PC-9 (cell line): ENCODE results near the gene FRRS1. TPM values are rescaled to one million over a fixed set of nuclear protein-coding genes. Genes with fewer than 3 reads are reported as not detected.

ENCODE experiments used
- BruUV-seq: library from RNA; stranded (reverse); fragments of 400-500 nt; replicated peaks from 2 replicates; lab custom pipeline; 2021; lab: Mats Ljungman, UMichigan
- CTCF ChIA-PET: fragments of 300-600 bp; sonication (Branson Sonifier 250); formaldehyde crosslinking; loops from one replicate; lab custom pipeline; 2022; ENCODE audit warnings: antibody characterized with exemption; lab: Charles Lee
- POLR2A ChIA-PET: fragments of 300-600 bp; sonication (Branson Sonifier 250); formaldehyde crosslinking; loops from one replicate; lab custom pipeline; 2022; ENCODE audit warnings: antibody characterized with exemption; ENCODE audit not compliant: unreplicated experiment; lab: Charles Lee
- DNase-seq, 2 experiments: peaks; one replicate each; pipeline versions ENCODE4 v3.0.0 to v3.0.0-alpha.2; 2015 to 2022; ENCODE audit warnings: mixed read lengths in 1 of 2
- H2AFZ ChIP-seq: fragments of 200-600 bp; sonication (generic); 2 replicates; pipeline ENCODE4 v1.8.1; 2017; ENCODE audit warnings: antibody characterized with exemption
- H3F3A ChIP-seq: fragments of 200-600 bp; sonication (generic); 2 replicates; pipeline ENCODE4 v1.8.1; 2017; ENCODE audit warnings: antibody characterized with exemption, mild to moderate bottlenecking, low read depth; ENCODE audit not compliant: insufficient read depth
- H3K27ac ChIP-seq: fragments of 200-600 bp; sonication (generic); 2 replicates; pipeline ENCODE4 v1.6.1; 2016; ENCODE audit warnings: mixed run types
- H3K27me3 ChIP-seq: fragments of 200-600 bp; sonication (generic); 2 replicates; pipeline ENCODE4 v1.6.1; 2016; ENCODE audit warnings: low read depth, mixed run types; ENCODE audit not compliant: insufficient read depth
- H3K36me3 ChIP-seq: fragments of 200-600 bp; sonication (generic); 2 replicates; pipeline ENCODE4 v1.6.1; 2016; ENCODE audit warnings: low read depth, mixed run types
- H3K4me1 ChIP-seq: fragments of 200-600 bp; sonication (generic); replicated peaks from 2 replicates; pipeline ENCODE4 v1.6.1; 2016; ENCODE audit warnings: mixed run types; ENCODE audit not compliant: insufficient read depth
- H3K4me2 ChIP-seq: fragments of 200-600 bp; sonication (generic); 2 replicates; pipeline ENCODE4 v1.6.1; 2017; ENCODE audit warnings: mixed run types
- H3K4me3 ChIP-seq: fragments of 200-600 bp; sonication (generic); 2 replicates; pipeline ENCODE4 v1.6.1; 2016; ENCODE audit warnings: mixed run types
- H3K79me2 ChIP-seq: fragments of 200-600 bp; sonication (generic); 2 replicates; pipeline ENCODE4 v1.6.1; 2017; ENCODE audit warnings: low read depth, mixed run types
- H3K9me2 ChIP-seq: fragments of 200-600 bp; sonication (generic); 2 replicates; pipeline ENCODE4 v1.8.1; 2017; ENCODE audit warnings: mild to moderate bottlenecking; ENCODE audit not compliant: insufficient read depth
- H3K9me3 ChIP-seq: fragments of 200-600 bp; sonication (generic); 2 replicates; pipeline ENCODE4 v1.8.1; 2016; ENCODE audit warnings: low read depth; ENCODE audit not compliant: insufficient read depth
- H4K20me1 ChIP-seq: fragments of 200-600 bp; sonication (generic); 2 replicates; pipeline ENCODE4 v1.8.1; 2017; ENCODE audit not compliant: insufficient read depth
- EZH2 ChIP-seq: fragments of 200-600 bp; sonication (generic); IDR thresholded peaks from 2 replicates; pipeline ENCODE4 v1.8.0; 2017; ENCODE audit warnings: antibody characterized with exemption, low read depth
- intact Hi-C: fragments of 100-400 bp; cut with micrococcal nuclease; formaldehyde crosslinking; loops from one replicate; pipeline ENCODE4 v1.10.0; 2022; ENCODE audit not compliant: unreplicated experiment
- total RNA-seq: library from RNA; stranded (reverse); gene quantifications from 2 replicates; pipeline ENCODE4 v1.2.3, GENCODE V29; 2021
- TF ChIP-seq, protein P1 (sequence below): fragments of 200-600 bp; sonication (generic); conservative IDR thresholded peaks from 2 replicates; pipeline ENCODE4 v1.6.1; 2017; ENCODE audit warnings: mixed run types, antibody characterized with exemption, mild to moderate bottlenecking, moderate library complexity

FRRS1 gene
- total RNA-seq, 1 experiment from 2014 or later, result 7.3 TPM

DNA sequence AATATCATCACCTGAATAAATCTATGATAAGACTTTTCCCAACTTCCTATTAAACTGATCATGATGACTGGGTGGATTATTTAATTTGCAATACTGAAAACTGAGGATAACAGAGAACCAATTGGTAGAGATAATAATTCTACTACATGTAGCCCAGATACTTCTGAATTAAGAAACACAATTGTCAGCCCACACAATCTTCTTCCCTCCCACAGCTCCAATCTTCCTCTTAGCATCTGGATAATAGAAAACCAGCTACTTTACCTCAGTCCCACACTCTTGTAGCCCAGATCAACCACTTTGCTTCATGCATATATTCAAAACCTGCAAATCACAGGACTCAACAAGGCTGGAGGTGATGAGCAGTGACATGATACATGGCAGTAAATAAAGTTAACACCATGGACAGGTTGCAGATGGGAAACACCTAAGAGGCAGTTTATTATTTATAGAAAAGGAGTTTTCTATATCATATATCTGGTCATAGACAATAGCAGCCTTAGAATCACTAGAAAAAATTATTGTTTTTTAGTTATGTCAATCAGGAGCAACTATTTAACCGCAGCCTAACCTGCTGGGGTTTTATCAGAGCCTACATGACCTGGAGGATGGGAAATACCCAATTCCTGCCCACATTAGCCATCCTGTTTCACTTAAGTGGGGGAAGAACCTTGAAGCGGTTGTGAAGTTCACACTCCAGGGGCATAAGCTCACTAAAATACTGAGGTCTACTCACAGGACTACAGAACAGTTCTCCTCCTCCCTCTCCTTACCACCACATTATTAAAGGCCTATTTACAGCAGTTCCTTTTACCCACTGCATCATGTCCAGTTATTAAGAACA is 16.7 kb downstream of the FRRS1 start:
- POLR2A ChIA-PET, result no interaction called here

DNA sequence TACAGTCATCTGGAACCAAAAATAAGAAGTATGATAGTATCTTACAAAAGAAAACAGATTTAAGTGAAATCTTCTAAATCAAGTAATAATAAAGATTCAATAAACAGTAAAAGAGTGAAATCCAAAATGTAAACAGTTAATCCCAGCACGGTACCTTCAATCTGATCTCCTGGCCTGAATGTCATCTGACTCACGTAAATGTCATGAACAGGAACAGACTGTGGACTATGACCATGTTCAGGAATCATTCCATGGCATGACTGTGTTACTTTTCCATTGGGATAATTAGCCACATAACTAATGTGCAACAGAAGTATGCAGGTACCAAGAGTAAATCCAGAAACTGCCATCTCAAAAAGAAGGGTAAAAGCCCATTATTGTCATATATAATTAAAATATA is 18.0 kb downstream of the FRRS1 start:
- H2AFZ ChIP-seq, result no peak overlapping the region
- ChIA-PET CTCF (no interaction called here), POLR2A (no interaction called here)
- intact Hi-C loops, result no loop called here
- no peaks in the 10 kb centered on the region for H3K9me2 ChIP-seq
- no peaks in the 10 kb centered on the region for H3K36me3 ChIP-seq
- no peaks in the 10 kb centered on the region for H3K27me3 ChIP-seq
- no peak for DNase-seq
- H4K20me1 ChIP-seq, result no peaks in the 10 kb centered on the region
- no peaks in the 10 kb centered on the region for H3K79me2 ChIP-seq
- no peaks in the 10 kb centered on the region for H3F3A ChIP-seq
- TF ChIP-seq EZH2, result no peak
- TF ChIP-seq, protein P1, sequence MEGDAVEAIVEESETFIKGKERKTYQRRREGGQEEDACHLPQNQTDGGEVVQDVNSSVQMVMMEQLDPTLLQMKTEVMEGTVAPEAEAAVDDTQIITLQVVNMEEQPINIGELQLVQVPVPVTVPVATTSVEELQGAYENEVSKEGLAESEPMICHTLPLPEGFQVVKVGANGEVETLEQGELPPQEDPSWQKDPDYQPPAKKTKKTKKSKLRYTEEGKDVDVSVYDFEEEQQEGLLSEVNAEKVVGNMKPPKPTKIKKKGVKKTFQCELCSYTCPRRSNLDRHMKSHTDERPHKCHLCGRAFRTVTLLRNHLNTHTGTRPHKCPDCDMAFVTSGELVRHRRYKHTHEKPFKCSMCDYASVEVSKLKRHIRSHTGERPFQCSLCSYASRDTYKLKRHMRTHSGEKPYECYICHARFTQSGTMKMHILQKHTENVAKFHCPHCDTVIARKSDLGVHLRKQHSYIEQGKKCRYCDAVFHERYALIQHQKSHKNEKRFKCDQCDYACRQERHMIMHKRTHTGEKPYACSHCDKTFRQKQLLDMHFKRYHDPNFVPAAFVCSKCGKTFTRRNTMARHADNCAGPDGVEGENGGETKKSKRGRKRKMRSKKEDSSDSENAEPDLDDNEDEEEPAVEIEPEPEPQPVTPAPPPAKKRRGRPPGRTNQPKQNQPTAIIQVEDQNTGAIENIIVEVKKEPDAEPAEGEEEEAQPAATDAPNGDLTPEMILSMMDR, result no peak
- no peaks in the 10 kb centered on the region for H3K4me1 ChIP-seq
- H3K4me2 ChIP-seq, result no peak overlapping the region
- no peak overlapping the region for H3K27ac ChIP-seq
- BruUV-seq, result no TSS peak
- no peaks in the 10 kb centered on the region for H3K9me3 ChIP-seq
- H3K4me3 ChIP-seq, result no peak overlapping the region

More for the DNA sequence above, 16.7 kb downstream of the FRRS1 start:
- Histone ChIP-seq H4K20me1 (no peaks in the 10 kb centered on the region), H3K9me2 (no peaks in the 10 kb centered on the region), H3K4me2 (no peak overlapping the region), H2AFZ (no peak overlapping the region), H3K79me2 (no peaks in the 10 kb centered on the region), H3K4me3 (no peak overlapping the region), H3K4me1 (no peaks in the 10 kb centered on the region), H3K27me3 (no peaks in the 10 kb centered on the region), H3K36me3 (no peaks in the 10 kb centered on the region), H3F3A (no peaks in the 10 kb centered on the region), H3K27ac (no peak overlapping the region), H3K9me3 (0 out of 2 replicates have a peak, but pooled peaks cover 4% of the 10 kb centered on the region)
- intact Hi-C loops, result no loop called here
- DNase-seq, result no peak
- TF ChIP-seq, protein P1, result no peak
- TF ChIP-seq EZH2, result no peak
- CTCF ChIA-PET, result no interaction called here
- no TSS peak for BruUV-seq

DNA sequence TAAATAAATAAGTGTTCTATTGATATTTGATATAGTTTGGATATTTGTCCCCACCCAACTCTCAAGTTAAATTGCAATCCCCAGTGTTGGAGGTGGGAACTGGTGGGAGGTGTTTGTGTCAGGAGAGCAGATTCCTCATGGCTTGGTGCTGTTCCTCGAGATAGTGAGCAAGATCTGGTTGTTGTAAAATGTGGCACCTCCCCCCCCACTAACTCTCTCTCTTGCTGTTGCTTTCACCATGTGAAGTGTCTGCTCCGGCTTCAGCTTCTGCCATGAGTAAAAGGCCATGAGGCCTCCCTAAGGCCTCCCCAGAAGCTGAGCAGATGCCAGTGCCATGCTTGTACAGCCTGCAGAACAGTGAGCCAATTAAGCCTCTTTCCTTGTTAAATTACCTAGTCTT is 20.8 kb downstream of the FRRS1 start:
- ChIA-PET POLR2A (no interaction called here), CTCF (no interaction called here)
- H3K4me1 ChIP-seq, result no peaks in the 10 kb centered on the region
- no peaks in the 10 kb centered on the region for H3K9me3 ChIP-seq
- intact Hi-C loops, result no loop called here
- H3K4me2 ChIP-seq, result no peak overlapping the region
- no peak overlapping the region for H2AFZ ChIP-seq
- H3F3A ChIP-seq, result no peaks in the 10 kb centered on the region
- H3K27me3 ChIP-seq, result no peaks in the 10 kb centered on the region
- H3K36me3 ChIP-seq, result no peaks in the 10 kb centered on the region
- DNase-seq, result no peak
- TF ChIP-seq, protein P1, result no peak
- TF ChIP-seq EZH2, result no peak
- no peak overlapping the region for H3K27ac ChIP-seq
- H3K4me3 ChIP-seq, result no peak overlapping the region
- no TSS peak for BruUV-seq
- no peaks in the 10 kb centered on the region for H4K20me1 ChIP-seq
- H3K9me2 ChIP-seq, result no peaks in the 10 kb centered on the region
- no peaks in the 10 kb centered on the region for H3K79me2 ChIP-seq
